Ascending aorta (tissue), 2 donors: ENCODE measurements around the gene RO60. TPM values are rescaled to one million over a fixed set of nuclear protein-coding genes. Genes with fewer than 3 reads are reported as not detected.

Source experiments
- DNase-seq, 2 donors: peaks; one replicate each; pipeline ENCODE4 v3.0.0-alpha.2; 2019; ENCODE audit warnings: low spot score in 2 of 2
- H3K27ac ChIP-seq, 2 donors: fragments of 200-600 bp; sonication (generic); one replicate each; pipeline ENCODE4 v1.5.1; 2016 to 2017; ENCODE audit warnings: mild to moderate bottlenecking in 1 of 2
- H3K27me3 ChIP-seq: fragments of 200-600 bp; sonication (generic); one replicate; pipeline ENCODE4 v1.5.1; 2017
- H3K36me3 ChIP-seq, 2 donors: fragments of 200-600 bp; sonication (generic); one replicate each; pipeline ENCODE4 v1.5.1; 2016
- H3K4me1 ChIP-seq, 2 donors: fragments of 200-600 bp; sonication (generic); one replicate each; pipeline ENCODE4 v1.5.1; 2016 to 2017; ENCODE audit warnings: mild to moderate bottlenecking in 1 of 2
- H3K4me3 ChIP-seq, 2 donors: fragments of 200-600 bp; sonication (generic); one replicate each; pipeline ENCODE4 v1.5.1; 2016 to 2017; ENCODE audit warnings: mild to moderate bottlenecking in 1 of 2
- H3K9me3 ChIP-seq, 2 donors: fragments of 200-600 bp; sonication (generic); one replicate each; pipeline ENCODE4 v1.5.1; 2016
- CTCF ChIP-seq, 3 experiments: fragments of 200-600 bp in 2 of 3; fragments of 450-650 bp in 1 of 3; sonication (generic) in 2 of 3; IDR thresholded peaks; one replicate each; pipeline ENCODE4 v1.5.1; 2016 to 2019; ENCODE audit warnings: antibody characterized with exemption in 3 of 3, mild to moderate bottlenecking in 1 of 3, moderate library complexity in 1 of 3
- intact Hi-C: fragments of 100-400 bp; cut with DNase I; formaldehyde crosslinking; loops from one replicate; pipeline ENCODE4 v1.15.1; 2023
- total RNA-seq: library from RNA; depleted of rRNA; stranded (reverse); fragments of >200 nt; gene quantifications from one replicate; pipeline ENCODE4 v1.1.0, GENCODE V29; 2016

RO60 gene
- 56.2 TPM for total RNA-seq

GRCh38 chr1:193059282-193060114 lies at the start of gene RO60, which contains the start of gene UCHL5:
RO60 (plus strand) TSS chr1:193059612; CDS start chr1:193069055, 9,443 bp downstream.
UCHL5 (minus strand) TSS chr1:193059360; CDS start chr1:193059260, 100 bp downstream.
- Histone ChIP-seq H3K4me3 (peak within 1 kb of the TSS; percentile 77 to 83), H3K9me3 (no peaks in the 10 kb centered on the region), H3K4me1 (peaks cover 3 to 26% of the 10 kb centered on the region in 2 donors), H3K36me3 (no peaks in the 10 kb centered on the region), H3K27ac (peak within 1 kb of the TSS; percentile 96), H3K27me3 (no peaks in the 10 kb centered on the region)
- intact Hi-C loops, result loop anchor here (1.0 to 5.0 kb wide), 4 partner anchors 46 to 582 kb away; partner anchors contain the start of genes CDC73, GLRX2 and RGS2
- DNase-seq, result peak; percentile 95 to 98
- no peak for TF ChIP-seq CTCF (IDR thresholded peaks at IDR 0.05)

GRCh38 chr1:193011406-193011805 lies 48.0 kb upstream of the RO60 start:
- Histone ChIP-seq H3K36me3 (no peaks in the 10 kb centered on the region), H3K27ac (no peak overlapping the region), H3K4me1 (no peaks in the 10 kb centered on the region), H3K4me3 (no peak overlapping the region), H3K27me3 (no peaks in the 10 kb centered on the region), H3K9me3 (no peaks in the 10 kb centered on the region)
- intact Hi-C loops, result loop anchor here (10.0 kb wide), 1 partner anchor 387 kb away; no protein-coding TSS in a partner anchor
- no peak for DNase-seq
- no peak for TF ChIP-seq CTCF (IDR thresholded peaks at IDR 0.05)

- H3K27ac ChIP-seq, result no peak overlapping the region
- intact Hi-C loops, result loop anchor here (10.0 kb wide), 1 partner anchor 388 kb away; no protein-coding TSS in a partner anchor
Observed at GRCh38 chr1:193013005-193013404, 46.4 kb upstream of the RO60 start.

GRCh38 chr1:193013707-193014106 lies 45.7 kb upstream of the RO60 start:
- no peaks in the 10 kb centered on the region for H3K36me3 ChIP-seq
- H3K27me3 ChIP-seq, result no peaks in the 10 kb centered on the region
- H3K9me3 ChIP-seq, result no peaks in the 10 kb centered on the region
- intact Hi-C loops, result loop anchor here (10.0 kb wide), 1 partner anchor 389 kb away; no protein-coding TSS in a partner anchor
- no peak overlapping the region for H3K4me3 ChIP-seq
- TF ChIP-seq CTCF (IDR thresholded peaks at IDR 0.05), result no peak
- no peaks in the 10 kb centered on the region for H3K4me1 ChIP-seq
- DNase-seq, result no peak
- no peak overlapping the region for H3K27ac ChIP-seq

More at GRCh38 chr1:193013005-193013404, 46.4 kb upstream of the RO60 start:
- H3K4me1 ChIP-seq, result no peaks in the 10 kb centered on the region
- H3K27me3 ChIP-seq, result no peaks in the 10 kb centered on the region
- TF ChIP-seq CTCF (IDR thresholded peaks at IDR 0.05), result no peak
- no peak for DNase-seq
- H3K9me3 ChIP-seq, result no peaks in the 10 kb centered on the region
- H3K4me3 ChIP-seq, result no peak overlapping the region
- no peaks in the 10 kb centered on the region for H3K36me3 ChIP-seq

- no peak for TF ChIP-seq CTCF (IDR thresholded peaks at IDR 0.05)
- no peaks in the 10 kb centered on the region for H3K9me3 ChIP-seq
- intact Hi-C loops, result loop anchor here (10.0 kb wide), 1 partner anchor 390 kb away; no protein-coding TSS in a partner anchor
- H3K27me3 ChIP-seq, result no peaks in the 10 kb centered on the region
- DNase-seq, result no peak
- H3K4me1 ChIP-seq, result no peaks in the 10 kb centered on the region
- no peaks in the 10 kb centered on the region for H3K36me3 ChIP-seq
- no peak overlapping the region for H3K4me3 ChIP-seq
- no peak overlapping the region for H3K27ac ChIP-seq
Observed at GRCh38 chr1:193014400-193014799, 45.0 kb upstream of the RO60 start.
